DMS 273 (cell line): ENCODE results near the gene EPHB1.

Experiments
- DNase-seq: peaks from one replicate; lab custom pipeline; 2025; ENCODE audit not compliant: unreplicated experiment; lab: John Stamatoyannopoulos, UW

Gene EPHB1

GRCh38 chr3:134807189-134807588 is 12.1 kb downstream of the EPHB1 start:
- DNase-seq: no peak

DNA sequence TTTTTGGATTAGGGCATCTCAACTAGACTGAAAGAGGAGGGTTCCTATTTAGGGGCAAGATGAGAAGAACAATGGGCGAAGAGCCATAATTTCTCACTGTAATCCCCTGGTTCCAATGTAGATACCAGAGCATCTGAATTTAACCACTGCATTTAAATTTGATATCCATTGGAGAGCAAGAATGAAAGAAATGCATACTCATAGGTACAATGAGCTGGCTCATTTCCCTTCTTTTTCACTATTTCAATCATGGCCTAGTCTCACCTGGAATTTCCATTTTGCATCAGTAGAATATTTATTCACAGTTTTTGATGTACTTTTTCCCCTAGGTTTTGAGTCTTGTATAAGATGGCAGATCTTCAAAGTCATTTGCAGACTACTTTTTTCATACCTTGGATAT is 13.8 kb downstream of the EPHB1 start:
- no peak for DNase-seq

GRCh38 chr3:134809427-134810051 is 14.5 kb downstream of the EPHB1 start:
- DNase-seq: no peak

GRCh38 chr3:134810052-134810435 is 15.0 kb downstream of the EPHB1 start:
- DNase-seq: no peak

DNA sequence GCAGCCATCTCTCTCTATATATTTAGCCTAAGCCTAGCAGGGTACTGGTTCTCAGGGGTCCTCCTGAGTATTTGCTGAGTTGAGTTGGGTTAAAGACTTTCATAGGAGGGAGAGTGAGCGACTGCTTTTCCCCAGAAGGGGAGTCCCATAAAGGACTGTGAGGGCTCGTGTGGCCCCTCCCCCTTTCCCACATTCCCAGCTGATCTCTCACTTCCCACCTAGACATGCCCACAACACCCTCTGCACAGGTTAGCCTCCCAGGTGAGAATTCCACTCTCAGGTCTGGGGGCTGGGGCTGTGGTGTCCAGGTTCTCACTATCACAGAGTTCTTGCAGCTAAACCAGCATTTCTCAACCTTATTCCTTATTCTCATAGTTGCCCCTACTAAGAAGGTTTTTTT is 15.8 kb downstream of the EPHB1 start:
- DNase-seq: no peak

DNA sequence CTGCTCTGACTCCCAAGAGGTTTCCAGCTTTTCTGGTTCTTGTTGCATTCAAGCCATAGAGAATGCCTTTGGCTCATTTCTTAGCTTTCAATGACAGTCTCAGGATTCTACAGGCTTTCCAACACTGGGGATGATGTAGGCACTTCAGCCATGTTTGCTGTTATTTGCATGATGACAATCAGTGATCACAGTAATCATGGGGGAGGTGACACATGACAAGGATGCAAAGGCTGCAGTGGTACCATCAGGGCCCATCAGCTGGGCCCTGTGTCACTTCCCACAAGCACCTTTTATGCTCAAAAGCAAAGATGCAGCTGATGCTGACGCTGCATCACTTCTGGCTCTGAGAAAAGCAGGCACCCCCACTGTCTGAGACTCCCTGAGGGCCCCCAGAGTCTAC is 18.6 kb downstream of the EPHB1 start:
- no peak for DNase-seq

DNA sequence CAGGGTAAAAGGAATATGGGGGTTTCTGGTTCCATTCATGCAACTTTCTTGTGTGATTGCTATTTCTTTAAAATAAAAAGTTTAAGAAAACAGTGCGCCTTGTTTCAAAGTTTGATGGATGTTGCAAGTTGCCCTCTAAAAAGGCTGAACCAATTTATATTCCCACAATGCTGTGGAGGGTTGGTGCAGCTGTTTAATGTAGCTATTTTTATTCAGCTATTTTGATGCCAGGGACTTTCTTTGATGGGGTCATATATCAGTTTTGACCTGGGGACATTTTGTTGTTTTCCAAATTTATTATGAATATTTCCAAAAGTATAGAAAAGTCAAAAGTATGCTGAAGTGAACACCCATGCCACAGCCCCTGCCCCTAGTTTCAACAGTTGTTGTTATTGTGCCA is 20.5 kb downstream of the EPHB1 start:
- DNase-seq: no peak

GRCh38 chr3:134816623-134817022 is 21.6 kb downstream of the EPHB1 start:
- no peak for DNase-seq

DNA sequence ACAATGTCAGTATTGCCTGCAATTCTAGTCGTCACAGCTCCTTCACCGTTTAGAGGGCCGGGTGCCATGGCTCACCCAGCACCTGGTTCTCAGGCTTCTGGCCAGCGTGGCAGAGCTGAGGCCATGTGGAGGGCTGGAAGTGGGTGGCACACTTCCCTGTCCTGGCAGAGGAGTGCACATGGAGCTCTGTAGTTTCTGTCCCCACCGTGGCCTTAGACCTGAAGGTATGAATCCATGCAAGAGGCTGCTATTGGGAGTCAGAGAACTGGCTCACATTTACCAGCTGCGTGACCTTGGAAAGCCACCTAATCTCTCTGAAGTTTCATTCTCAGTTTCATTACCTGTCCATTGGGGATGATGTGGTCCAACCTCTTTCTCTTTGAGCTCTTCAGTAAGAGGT is 22.2 kb downstream of the EPHB1 start:
- DNase-seq: no peak

DNA sequence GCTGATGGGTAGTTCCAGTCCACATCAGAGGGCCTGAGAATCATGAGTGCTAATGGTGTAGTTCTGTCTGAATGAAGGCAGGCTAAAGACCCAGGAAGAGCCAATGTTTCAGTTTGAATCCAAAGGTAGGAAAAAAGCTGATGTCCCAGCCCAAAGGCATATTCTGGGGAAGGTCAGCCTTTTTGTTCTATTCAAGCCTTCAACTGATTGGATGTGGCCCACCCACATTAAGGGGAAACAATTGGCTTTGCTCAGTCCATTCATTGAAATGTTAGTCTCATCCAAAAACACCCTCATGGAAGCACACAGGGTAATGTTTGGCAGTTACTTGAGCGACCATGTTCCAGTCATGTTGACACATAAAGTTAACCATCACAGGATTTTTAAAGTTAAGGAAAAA is 25.9 kb downstream of the EPHB1 start:
- DNase-seq: no peak

- no peak for DNase-seq
These were observed 27.0 kb downstream of the EPHB1 start for GRCh38 chr3:134822090-134822489.

DNA sequence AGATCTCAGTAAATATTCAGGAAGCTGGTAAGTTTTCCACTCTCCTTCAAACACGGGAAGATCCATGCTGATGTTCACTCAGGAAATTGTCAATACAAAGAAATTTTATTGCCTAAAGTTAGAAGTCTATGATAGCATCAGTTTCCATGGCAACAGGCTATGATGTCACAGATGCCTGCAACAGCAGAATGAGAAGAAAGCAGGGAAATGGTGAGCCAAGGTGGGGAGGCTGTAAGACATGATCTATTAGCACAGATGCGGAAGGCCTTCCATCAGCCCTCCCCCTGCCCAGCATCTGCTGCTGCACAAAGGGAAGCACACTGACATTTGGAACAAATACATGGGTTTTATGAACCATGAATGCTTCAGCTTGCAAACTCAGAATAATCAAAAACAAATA is 28.6 kb downstream of the EPHB1 start:
- peak; percentile 41 for DNase-seq

DNA sequence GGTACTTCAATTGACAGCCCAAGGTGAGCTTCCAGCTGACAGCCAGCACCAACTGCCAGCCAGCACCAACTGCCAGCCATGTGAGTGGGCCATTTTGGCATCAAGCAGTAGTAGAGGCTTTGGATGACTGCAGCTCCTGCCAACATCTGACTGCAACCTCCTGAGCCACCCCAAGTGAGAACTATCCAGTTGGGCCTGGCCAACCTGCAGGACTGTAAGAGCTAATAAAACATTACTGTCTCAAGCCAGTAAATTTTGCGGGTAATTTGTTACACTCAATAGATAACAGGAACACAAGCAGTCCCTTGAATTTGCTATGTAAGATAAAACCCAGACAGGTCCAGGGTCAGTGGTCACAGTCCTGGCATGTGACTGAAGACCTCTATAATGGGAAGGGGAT is 29.7 kb downstream of the EPHB1 start:
- peak; percentile 22 for DNase-seq

- no peak for DNase-seq
These were observed 32.2 kb downstream of the EPHB1 start for GRCh38 chr3:134827213-134827612.

DNA sequence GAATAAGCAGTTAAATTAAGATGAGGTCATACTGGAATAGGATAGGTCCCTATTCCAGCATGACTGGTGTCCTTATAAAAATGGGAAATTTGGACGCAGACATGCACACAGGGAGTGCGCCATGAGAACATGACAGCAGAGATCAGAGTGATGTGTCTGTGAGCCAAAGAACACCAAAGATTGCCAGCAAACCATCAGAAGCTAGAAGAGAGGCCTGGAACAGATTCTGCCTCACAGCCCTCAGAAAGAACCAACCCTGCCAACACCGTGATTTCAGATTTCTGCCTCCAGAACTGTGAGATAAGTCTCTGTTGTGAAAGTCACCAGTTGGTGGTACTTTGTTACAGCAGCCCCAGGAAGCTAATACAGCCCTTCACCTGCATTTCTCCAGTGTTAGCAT is 34.7 kb downstream of the EPHB1 start:
- no peak for DNase-seq

DNA sequence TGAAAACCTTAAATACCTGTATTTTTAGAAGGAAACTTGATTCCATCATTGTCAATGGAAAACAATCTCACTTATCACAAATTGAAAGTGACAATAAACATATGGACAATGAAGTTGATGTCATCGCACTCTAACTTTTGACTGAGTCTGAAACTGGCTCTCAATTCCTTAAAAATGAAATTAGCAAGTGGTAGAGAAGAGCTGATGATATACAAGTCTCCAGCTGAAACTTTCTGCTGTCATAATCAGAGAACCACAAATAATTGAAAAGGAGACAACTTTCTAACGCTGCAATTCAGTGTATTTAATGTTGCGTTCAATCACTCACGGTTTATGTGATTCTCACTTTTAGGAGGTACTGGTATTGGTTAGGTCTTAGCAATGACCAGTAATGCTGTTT is 37.5 kb downstream of the EPHB1 start:
- DNase-seq: no peak

DNA sequence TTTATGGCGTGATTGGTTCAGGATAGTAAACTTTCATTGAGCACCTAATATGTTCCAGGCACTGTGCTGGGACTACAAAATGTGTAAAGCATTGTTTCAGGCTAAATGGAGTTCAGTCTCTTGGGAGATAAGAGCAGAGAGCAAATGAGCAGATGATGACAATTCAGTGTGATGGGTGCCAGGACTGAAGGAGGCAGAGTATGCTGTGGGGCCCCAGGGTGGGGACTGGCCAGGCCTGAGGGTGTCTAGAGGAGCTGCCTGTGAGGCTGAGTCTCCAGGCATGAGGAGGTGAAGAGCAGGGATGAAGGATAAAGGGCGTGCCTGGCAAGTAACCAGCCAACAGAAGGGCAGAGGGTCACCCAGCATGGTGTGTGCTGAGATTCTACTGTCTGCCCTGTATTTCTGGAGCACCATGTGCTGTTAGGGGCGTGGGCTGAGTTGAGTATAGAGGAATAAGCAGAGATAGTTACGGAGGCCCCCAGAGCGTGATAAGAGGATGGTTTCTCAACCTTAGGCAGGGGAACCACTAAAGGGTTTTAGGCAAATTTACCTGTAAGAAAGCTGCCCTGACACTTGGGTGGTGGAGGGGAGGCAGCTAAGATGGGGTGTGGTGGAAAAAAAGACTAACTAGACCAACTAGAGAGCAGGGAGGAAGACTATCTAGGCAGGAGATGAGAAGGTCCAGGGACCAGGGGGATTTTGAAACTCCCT is 38.5 kb downstream of the EPHB1 start:
- DNase-seq: no peak

- DNase-seq: no peak
These were observed 41.9 kb downstream of the EPHB1 start for GRCh38 chr3:134836921-134837320.

GRCh38 chr3:134838599-134838998 is 43.5 kb downstream of the EPHB1 start:
- no peak for DNase-seq

DNA sequence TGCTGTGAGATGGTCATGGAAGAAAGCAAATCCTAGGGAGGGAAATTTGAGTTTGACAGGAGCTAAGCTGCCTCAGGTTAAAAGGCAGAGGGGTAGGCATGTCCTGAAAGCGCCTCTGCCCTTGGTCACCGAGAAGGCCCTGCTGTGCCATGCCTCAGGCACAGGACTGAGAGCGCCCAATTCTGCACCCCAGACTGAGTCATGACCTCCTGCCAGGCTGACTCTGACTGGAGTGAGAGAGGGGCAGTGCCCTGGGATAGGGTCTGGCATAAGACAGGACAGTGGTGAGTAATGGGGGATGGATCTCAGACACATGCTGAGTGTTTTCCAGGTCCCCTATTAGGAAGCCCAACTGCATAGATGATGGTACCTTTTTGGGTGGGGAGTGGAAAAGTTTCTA is 44.4 kb downstream of the EPHB1 start:
- DNase-seq: no peak

DNA sequence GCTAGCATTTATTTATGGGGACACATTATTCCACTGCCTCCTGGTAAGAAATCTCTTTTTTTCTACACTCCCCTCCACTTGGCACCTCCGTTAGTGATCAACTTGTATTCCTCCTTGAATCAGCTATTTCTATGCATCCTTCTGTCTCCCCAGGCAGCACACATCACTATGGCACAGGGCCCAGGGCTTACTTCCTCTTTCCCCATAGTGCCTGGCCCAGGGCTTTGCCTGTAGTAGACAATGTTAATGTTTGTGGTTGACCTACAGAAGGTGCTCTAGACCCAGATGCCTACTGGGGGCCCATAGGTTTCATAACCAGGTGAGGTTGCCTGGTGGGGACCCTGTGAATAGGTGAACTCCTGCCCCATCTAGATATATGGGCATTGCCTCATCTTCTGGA is 44.9 kb downstream of the EPHB1 start:
- DNase-seq: no peak

DNA sequence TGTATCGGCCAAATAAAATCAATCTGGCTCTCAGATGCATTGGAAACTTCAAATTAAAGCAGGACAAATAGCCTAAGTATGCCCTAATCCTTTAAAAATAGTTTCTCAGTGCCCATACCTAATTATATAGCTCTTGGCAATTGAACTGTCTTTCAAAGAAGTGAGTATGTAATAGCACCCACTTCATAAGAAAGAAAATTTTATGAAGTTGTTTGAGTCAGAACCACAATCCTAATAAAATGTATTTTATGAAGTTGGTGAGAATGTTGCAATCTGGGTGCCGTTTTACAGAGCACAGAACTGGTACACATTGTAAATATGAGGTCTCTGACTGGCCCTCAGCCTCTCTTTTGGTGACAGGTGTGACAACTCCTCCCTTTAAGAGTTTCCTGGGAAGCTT is 45.4 kb downstream of the EPHB1 start:
- no peak for DNase-seq

DNA sequence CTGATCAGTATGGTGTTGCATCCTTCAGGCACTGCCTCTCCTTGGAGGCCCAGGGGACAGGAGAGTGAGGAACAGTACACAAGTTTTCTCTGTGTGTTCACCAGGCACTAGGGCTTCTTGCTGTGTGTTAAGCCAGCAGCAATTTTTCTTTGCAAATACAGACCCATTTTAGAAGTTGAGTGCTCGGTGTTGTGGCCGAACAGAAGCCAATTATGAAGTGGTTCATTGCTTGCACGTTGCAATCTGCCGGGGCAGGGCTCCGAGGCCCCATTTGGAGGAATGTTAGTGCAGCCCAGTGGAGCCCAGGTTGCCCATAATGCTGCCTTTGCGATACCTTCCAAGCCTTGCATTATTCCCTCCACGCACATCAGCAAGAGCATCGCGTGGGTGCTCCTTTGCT is 51.0 kb downstream of the EPHB1 start:
- DNase-seq: no peak
